Endodermal cell (in vitro differentiated cells): ENCODE measurements around the gene SOX6. TPM values are rescaled to one million over a fixed set of nuclear protein-coding genes. Genes with fewer than 3 reads are reported as not detected.
A peak's percentile ranks its signal among the peaks of the same experiment; 100 is the strongest.
"Not testable (repeated sequence)": the region's sequence is repeated elsewhere in the genome, so short reads cannot be mapped to it uniquely, and the experiment has no call there.

ENCODE experiments used
- DNase-seq: peaks from one replicate; pipeline ENCODE4 v3.0.0-alpha.2; 2017
- H3K27ac ChIP-seq: 2 replicates; pipeline ENCODE4 v1.5.1; 2013; ENCODE audit warnings: mild to moderate bottlenecking, low read depth, low read length, moderate library complexity
- H3K27me3 ChIP-seq: 2 replicates; pipeline ENCODE4 v1.6.1; 2013; ENCODE audit warnings: mild to moderate bottlenecking, low read length, moderate library complexity; ENCODE audit not compliant: insufficient read depth, control insufficient read depth, poor library complexity, severe bottlenecking
- H3K36me3 ChIP-seq: 2 replicates; pipeline ENCODE4 v1.7.0; 2013; ENCODE audit warnings: mild to moderate bottlenecking, low read length, moderate library complexity; ENCODE audit not compliant: control insufficient read depth, insufficient read depth
- H3K4me1 ChIP-seq: one replicate; pipeline ENCODE4 v1.7.0; 2013; ENCODE audit warnings: low read length; ENCODE audit not compliant: control insufficient read depth, insufficient read depth
- H3K4me3 ChIP-seq: 2 replicates; pipeline ENCODE4 v1.5.1; 2013; ENCODE audit warnings: mild to moderate bottlenecking, low read length, moderate library complexity
- H3K9ac ChIP-seq: 2 replicates; pipeline ENCODE4 v1.6.1; 2013; ENCODE audit warnings: mild to moderate bottlenecking, low read length, moderate library complexity; ENCODE audit not compliant: poor library complexity, severe bottlenecking; ENCODE audit errors: extremely low read depth
- H3K9me3 ChIP-seq: 2 replicates; pipeline ENCODE4 v1.6.1; 2013; ENCODE audit warnings: mild to moderate bottlenecking, low read length, moderate library complexity; ENCODE audit not compliant: control insufficient read depth
- H3K27ac Mint-ChIP-seq: 2 replicates; pipeline ENCODE4 v1.8.0; 2020; ENCODE audit warnings: mixed read lengths
- H3K27me3 Mint-ChIP-seq: 2 replicates; pipeline ENCODE4 v1.8.0; 2021; ENCODE audit warnings: mild to moderate bottlenecking, mixed read lengths; ENCODE audit not compliant: insufficient read depth
- H3K36me3 Mint-ChIP-seq: 2 replicates; pipeline ENCODE4 v1.8.0; 2020; ENCODE audit warnings: low read depth, mixed read lengths
- H3K4me1 Mint-ChIP-seq: 2 replicates; pipeline ENCODE4 v1.8.0; 2020; ENCODE audit warnings: mixed read lengths
- H3K4me3 Mint-ChIP-seq: 2 replicates; pipeline ENCODE4 v1.8.0; 2020; ENCODE audit warnings: mild to moderate bottlenecking, moderate library complexity, mixed read lengths
- H3K9me3 Mint-ChIP-seq: 2 replicates; pipeline ENCODE4 v1.8.0; 2020; ENCODE audit warnings: mild to moderate bottlenecking, mixed read lengths
- WGBS, 2 experiments: methylation state at CpG; one replicate each; pipeline versions ENCODE4 v1.1.5 to v1.1.7; 2013; ENCODE audit warnings: missing lambda C conversion rate in 2 of 2, mixed read lengths in 1 of 2; ENCODE audit not compliant: insufficient coverage in 1 of 2, insufficient read length in 1 of 2; 5-methylcytosine and 5-hydroxymethylcytosine counted together
- total RNA-seq, 2 donors: library from RNA; stranded (reverse); fragmentation: NEBNext Ultra II Directional in 1 of 2; extraction: Animal tissue kit (Norgen Biotek cat#: 25700) in 1 of 2; gene quantifications; 2 replicates in 1 of 2; 3 replicates in 1 of 2; pipeline ENCODE4 v1.2.1, GENCODE V29; 2021
- TF ChIP-seq, protein P1 (sequence below): fragments of 200-600 bp; sonication (generic); conservative IDR thresholded peaks from 2 replicates; pipeline ENCODE4 v1.5.0; 2021; ENCODE audit warnings: antibody characterized with exemption, mild to moderate bottlenecking

Gene SOX6
- total RNA-seq, 2 donors from 2014 or later = 0.13 to 0.20 TPM

DNA sequence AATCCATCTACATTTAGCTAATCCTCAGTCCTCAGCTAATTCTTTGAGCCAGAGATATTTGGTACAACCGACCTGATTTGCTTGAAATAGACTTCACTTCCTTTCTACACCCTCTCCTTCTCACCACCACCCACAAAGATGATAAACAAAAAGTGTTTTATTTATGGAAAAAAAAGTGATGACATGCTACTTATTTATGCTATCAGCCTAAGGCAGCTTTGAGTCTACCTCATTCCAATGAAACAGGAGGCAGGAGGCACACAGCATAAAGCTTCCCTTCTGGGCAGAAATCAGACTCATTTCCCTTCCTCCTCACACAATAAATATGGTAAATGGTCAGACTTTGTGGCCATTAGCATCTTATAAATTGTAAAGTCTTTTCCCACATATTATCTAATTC is 325.7 kb downstream of the SOX6 start:
- DNase-seq = no peak
- Histone ChIP-seq H3K9me3 (no peaks in the 10 kb centered on the region), H3K27me3 (no peaks in the 10 kb centered on the region), H3K4me1 (no peaks in the 10 kb centered on the region), H3K4me3 (no peak overlapping the region), H3K36me3 (no peaks in the 10 kb centered on the region), H3K9ac (no peak overlapping the region), H3K27ac (no peak overlapping the region)
- Mint-ChIP-seq H3K9me3 (no peaks in the 10 kb centered on the region), H3K27ac (no peak overlapping the region), H3K4me3 (no peak overlapping the region), H3K27me3 (no peaks in the 10 kb centered on the region), H3K36me3 (no peaks in the 10 kb centered on the region), H3K4me1 (peaks cover 10% of the 10 kb centered on the region)
- 74% methylated on average over 1 of the region's 1 CpG; no CpG with 5 or more reads in 1 of the 2 experiments for WGBS, 2 experiments
- TF ChIP-seq, protein P1, sequence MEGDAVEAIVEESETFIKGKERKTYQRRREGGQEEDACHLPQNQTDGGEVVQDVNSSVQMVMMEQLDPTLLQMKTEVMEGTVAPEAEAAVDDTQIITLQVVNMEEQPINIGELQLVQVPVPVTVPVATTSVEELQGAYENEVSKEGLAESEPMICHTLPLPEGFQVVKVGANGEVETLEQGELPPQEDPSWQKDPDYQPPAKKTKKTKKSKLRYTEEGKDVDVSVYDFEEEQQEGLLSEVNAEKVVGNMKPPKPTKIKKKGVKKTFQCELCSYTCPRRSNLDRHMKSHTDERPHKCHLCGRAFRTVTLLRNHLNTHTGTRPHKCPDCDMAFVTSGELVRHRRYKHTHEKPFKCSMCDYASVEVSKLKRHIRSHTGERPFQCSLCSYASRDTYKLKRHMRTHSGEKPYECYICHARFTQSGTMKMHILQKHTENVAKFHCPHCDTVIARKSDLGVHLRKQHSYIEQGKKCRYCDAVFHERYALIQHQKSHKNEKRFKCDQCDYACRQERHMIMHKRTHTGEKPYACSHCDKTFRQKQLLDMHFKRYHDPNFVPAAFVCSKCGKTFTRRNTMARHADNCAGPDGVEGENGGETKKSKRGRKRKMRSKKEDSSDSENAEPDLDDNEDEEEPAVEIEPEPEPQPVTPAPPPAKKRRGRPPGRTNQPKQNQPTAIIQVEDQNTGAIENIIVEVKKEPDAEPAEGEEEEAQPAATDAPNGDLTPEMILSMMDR = no peak

DNA sequence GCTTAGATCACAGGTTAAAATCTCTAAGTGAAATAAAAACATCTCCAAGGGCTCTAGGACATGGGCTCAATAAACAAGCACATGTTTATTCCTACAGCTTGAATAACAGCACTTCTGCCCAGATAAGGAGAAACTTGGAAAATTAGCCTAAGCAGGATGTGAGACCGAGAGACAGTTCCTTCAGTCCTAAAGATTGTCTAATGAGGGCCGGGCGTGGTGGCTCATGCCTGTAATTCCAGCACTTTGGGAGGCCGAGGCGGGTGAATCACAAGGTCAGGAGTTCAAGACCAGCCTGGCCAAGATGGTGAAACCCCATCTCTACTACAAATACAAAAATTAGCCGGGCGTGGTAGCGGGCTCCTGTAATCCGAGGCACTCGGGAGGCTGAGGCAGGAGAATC is 327.2 kb downstream of the SOX6 start:
- not testable (repeated sequence) for H3K4me3 Mint-ChIP-seq, H3K27ac ChIP-seq, H3K36me3 Mint-ChIP-seq, H3K36me3 ChIP-seq, H3K9ac ChIP-seq, DNase-seq, H3K4me1 ChIP-seq, H3K27ac Mint-ChIP-seq, H3K27me3 ChIP-seq, H3K4me3 ChIP-seq, H3K9me3 Mint-ChIP-seq, H3K9me3 ChIP-seq, H3K27me3 Mint-ChIP-seq
- WGBS, 2 experiments = 84 to 92% methylated on average over 8 to 10 of the region's 10 CpGs
- peaks cover 10% of the 10 kb centered on the region for H3K4me1 Mint-ChIP-seq

DNA sequence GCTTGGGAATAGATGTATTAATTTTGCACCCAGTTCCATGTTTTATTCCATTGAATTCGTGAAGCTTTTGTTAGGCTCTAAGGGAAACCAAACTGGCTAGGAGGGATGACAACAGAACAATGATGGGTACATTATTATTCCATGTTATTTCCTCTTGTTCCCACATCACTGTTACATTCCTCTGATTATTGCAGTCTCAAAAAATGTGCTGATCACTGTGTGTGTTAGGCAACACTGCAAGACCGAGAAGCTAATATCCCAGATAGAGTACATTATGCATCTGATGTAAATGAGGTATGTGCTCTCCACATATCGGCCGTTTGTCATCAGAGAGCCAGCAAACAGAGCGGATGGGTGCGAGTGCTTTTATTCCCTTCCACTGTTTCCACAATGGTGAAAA is 327.9 kb downstream of the SOX6 start:
- Histone ChIP-seq H3K27ac (peak overlapping the region; percentile 94), H3K4me3 (no peak overlapping the region), H3K27me3 (no peaks in the 10 kb centered on the region), H3K36me3 (no peaks in the 10 kb centered on the region), H3K9ac (no peak overlapping the region), H3K9me3 (no peaks in the 10 kb centered on the region), H3K4me1 (no peaks in the 10 kb centered on the region)
- no peak for DNase-seq
- TF ChIP-seq, protein P1 = no peak
- H3K27me3 Mint-ChIP-seq = no peaks in the 10 kb centered on the region
- no peaks in the 10 kb centered on the region for H3K9me3 Mint-ChIP-seq
- peaks cover 10% of the 10 kb centered on the region for H3K4me1 Mint-ChIP-seq
- WGBS, 2 experiments = 80 to 93% methylated on average over 1 to 6 of the region's 6 CpGs
- H3K4me3 Mint-ChIP-seq = no peak overlapping the region
- no peak overlapping the region for H3K27ac Mint-ChIP-seq
- H3K36me3 Mint-ChIP-seq = no peaks in the 10 kb centered on the region

DNA sequence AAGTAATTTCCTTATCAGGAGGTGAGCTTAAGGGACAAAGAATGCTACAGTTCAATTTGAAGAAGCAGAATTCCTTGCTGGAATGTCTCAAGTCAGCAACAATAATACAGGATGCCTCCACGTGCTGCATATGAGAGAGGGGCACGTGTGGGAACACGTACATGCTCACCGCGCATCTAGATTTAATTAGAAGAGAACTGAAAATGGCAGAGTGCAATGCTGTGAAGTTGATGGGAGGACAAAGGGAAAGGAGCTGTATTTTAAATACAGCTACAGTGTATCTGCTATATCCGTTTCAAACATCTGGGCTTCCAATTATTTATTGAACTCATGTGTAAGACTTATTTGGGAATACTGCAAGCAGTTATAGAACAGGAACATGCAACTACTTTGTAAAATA is 328.7 kb downstream of the SOX6 start:
- no peaks in the 10 kb centered on the region for H3K36me3 ChIP-seq
- no peak overlapping the region for H3K4me3 Mint-ChIP-seq
- no peaks in the 10 kb centered on the region for H3K27me3 ChIP-seq
- no peak overlapping the region for H3K27ac Mint-ChIP-seq
- peak overlapping the region; percentile 94 for H3K27ac ChIP-seq
- H3K4me3 ChIP-seq = no peak overlapping the region
- no peak overlapping the region for H3K9ac ChIP-seq
- no peaks in the 10 kb centered on the region for H3K9me3 Mint-ChIP-seq
- H3K4me1 Mint-ChIP-seq = peaks cover 3% of the 10 kb centered on the region
- H3K27me3 Mint-ChIP-seq = no peaks in the 10 kb centered on the region
- H3K9me3 ChIP-seq = no peaks in the 10 kb centered on the region
- 74 to 91% methylated on average over 5 to 6 of the region's 6 CpGs for WGBS, 2 experiments
- no peak for DNase-seq
- no peaks in the 10 kb centered on the region for H3K4me1 ChIP-seq
- TF ChIP-seq, protein P1 = no peak
- H3K36me3 Mint-ChIP-seq = no peaks in the 10 kb centered on the region
